ENCODE data around the gene U2SURP. TPM values are rescaled to one million over a fixed set of nuclear protein-coding genes. Genes with fewer than 3 reads are reported as not detected.

Gene U2SURP
- total and polyA plus RNA-seq, 4 experiments from 2014 or later: 97.6 to 137 (median 126) TPM

DNA sequence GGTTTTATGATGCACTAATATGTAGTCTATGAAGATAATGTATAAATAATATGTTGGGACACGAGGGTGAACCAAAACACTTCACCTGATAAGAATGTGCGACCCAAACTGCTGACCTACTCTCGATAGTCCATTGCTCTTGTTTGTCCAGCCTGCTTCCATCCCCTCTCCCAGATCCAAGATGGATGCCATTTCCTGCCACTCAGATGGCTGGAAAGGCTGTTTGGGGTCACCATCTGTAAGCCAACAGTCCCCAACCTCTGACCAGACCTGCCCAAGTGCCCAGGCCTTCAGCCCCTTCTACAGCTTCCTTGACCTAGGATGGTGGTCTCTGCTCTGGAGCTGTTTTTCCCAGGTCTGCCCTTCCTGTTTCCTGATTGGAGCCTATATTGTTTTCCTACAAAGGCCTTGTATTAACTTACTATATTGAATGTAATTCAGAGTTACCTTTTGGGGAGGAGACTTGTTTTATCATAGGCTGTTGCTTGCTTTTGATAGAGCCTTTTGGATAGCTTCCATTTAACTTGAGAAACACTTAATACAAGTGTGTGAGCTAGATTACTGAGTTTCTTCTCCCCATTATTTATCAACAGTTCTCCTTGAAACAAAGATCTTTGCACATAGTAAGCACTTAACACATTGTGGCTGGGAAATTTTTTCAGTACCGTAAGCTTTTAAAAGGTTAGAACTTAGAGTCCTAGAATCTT lies 32.9 kb upstream of the U2SURP start:
- POLR2A ChIA-PET (ENCODE audit: partially characterized antibody): no interaction called here
- H3K27ac ChIP-seq (ENCODE audit: low read depth, low read length): no peak overlapping the region
- no peaks in the 10 kb centered on the region for H3K4me1 ChIP-seq (ENCODE audit: insufficient read depth, low read length)
- H3K4me1 Mint-ChIP-seq: peaks cover 4 to 6% (median 4%) of the 10 kb centered on the region in 4 donors
- peaks cover 15% of the 10 kb centered on the region for H3K27me3 ChIP-seq (ENCODE audit: insufficient read depth, low read length)
- no peaks in the 10 kb centered on the region for H3K9me3 Mint-ChIP-seq
- intact Hi-C loops (cut with micrococcal nuclease): no loop called here
- no peak overlapping the region for H3K4me3 Mint-ChIP-seq
- peaks cover 20 to 33% of the 10 kb centered on the region in 2 donors for H3K27me3 Mint-ChIP-seq
- no peak overlapping the region for H3K27ac Mint-ChIP-seq
- no peaks in the 10 kb centered on the region for H3K9me3 ChIP-seq (ENCODE audit: control insufficient read depth in 1 of 2, low read length in 2 of 2)
- H3K4me3 ChIP-seq (ENCODE audit: low read length in 2 of 2): no peak overlapping the region
- peaks cover 0 to 6% of the 10 kb centered on the region in 2 donors for H3K36me3 Mint-ChIP-seq
- no peaks in the 10 kb centered on the region for H3K36me3 ChIP-seq (ENCODE audit: insufficient read depth, low read length)
- CTCF ChIA-PET (ENCODE audit: partially characterized antibody): no interaction called here
- DNase-seq: no peak

DNA sequence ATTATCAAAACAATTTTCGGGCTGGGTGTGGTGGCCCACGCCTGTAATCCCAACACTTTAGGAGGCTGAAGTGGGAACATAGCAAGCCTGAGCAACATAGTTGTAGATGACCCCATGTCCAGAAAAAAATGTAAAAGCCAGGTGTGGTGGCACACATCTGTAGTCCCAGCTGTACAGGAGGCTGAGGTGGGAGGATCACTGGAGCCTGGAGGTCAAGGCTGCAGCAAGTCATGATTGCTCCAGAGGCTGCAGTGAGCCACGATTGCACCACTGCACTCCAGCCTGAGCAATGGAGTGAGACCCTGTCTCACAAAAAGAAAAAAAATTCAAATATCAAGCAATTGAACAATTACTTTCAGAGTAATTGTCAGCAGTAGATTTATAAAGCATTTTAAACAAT lies 29.9 kb upstream of the U2SURP start:
- Mint-ChIP-seq H3K36me3 (no peaks in the 10 kb centered on the region), H3K4me3 (no peak overlapping the region), H3K27me3 (peaks cover 11 to 37% of the 10 kb centered on the region in 2 donors), H3K9me3 (no peaks in the 10 kb centered on the region), H3K4me1 (no peaks in the 10 kb centered on the region), H3K27ac (no peak overlapping the region)
- DNase-seq: no peak
- peaks cover 10% of the 10 kb centered on the region for H3K27me3 ChIP-seq (ENCODE audit: insufficient read depth, low read length)
- intact Hi-C loops (cut with micrococcal nuclease): no loop called here
- H3K9me3 ChIP-seq (ENCODE audit: control insufficient read depth in 1 of 2, low read length in 2 of 2): no peaks in the 10 kb centered on the region
- CTCF ChIA-PET (ENCODE audit: partially characterized antibody): no interaction called here
- no peak overlapping the region for H3K27ac ChIP-seq (ENCODE audit: low read depth, low read length)
- POLR2A ChIA-PET (ENCODE audit: partially characterized antibody): no interaction called here
- no peaks in the 10 kb centered on the region for H3K36me3 ChIP-seq (ENCODE audit: insufficient read depth, low read length)
- no peaks in the 10 kb centered on the region for H3K4me1 ChIP-seq (ENCODE audit: insufficient read depth, low read length)
- no peak overlapping the region for H3K4me3 ChIP-seq (ENCODE audit: low read length in 2 of 2)

DNA sequence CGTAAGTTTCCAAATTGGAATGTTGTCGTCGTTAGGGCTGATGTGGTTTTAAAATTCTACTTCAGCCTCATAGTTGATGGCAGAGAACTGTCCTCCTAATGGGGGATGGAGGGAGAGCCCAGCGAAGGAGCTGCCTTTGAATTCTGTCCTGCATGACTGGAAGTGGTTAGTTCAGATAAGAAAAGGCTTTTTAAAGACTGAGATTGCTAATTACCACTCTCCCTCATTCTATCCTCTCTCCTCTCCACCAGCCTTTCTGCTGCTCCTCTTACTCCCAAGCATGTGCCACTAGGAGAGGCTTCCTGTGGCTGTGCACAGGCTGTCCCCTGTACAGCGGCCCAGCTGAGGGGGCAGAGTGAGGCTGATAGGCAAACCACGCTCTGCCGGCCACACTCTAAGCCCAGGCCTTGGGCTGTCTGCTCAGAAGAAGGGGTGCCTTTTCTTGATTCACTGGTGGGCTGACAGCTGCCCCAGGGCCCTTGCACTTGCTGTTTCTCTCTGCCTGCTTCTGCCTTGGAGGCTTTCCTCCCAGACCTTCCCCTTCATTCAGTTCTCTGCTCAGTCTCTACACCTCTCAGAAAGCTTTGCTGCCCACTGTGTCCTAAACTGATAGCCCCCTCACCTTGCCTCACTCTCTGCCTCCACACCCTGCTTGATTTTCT lies 29.1 kb upstream of the U2SURP start:
- Histone ChIP-seq H3K4me3 (ENCODE audit: low read length in 2 of 2) (no peak overlapping the region), H3K27ac (ENCODE audit: low read depth, low read length) (no peak overlapping the region), H3K9me3 (ENCODE audit: control insufficient read depth in 1 of 2, low read length in 2 of 2) (no peaks in the 10 kb centered on the region), H3K4me1 (ENCODE audit: insufficient read depth, low read length) (no peaks in the 10 kb centered on the region), H3K27me3 (ENCODE audit: insufficient read depth, low read length) (peaks cover 10% of the 10 kb centered on the region), H3K36me3 (ENCODE audit: insufficient read depth, low read length) (no peaks in the 10 kb centered on the region)
- no peak for DNase-seq
- H3K4me1 Mint-ChIP-seq: no peaks in the 10 kb centered on the region
- no peak overlapping the region for H3K27ac Mint-ChIP-seq
- CTCF ChIA-PET (ENCODE audit: partially characterized antibody): no interaction called here
- H3K36me3 Mint-ChIP-seq: no peaks in the 10 kb centered on the region
- no peak overlapping the region for H3K4me3 Mint-ChIP-seq
- intact Hi-C loops (cut with micrococcal nuclease): no loop called here
- no peaks in the 10 kb centered on the region for H3K9me3 Mint-ChIP-seq
- POLR2A ChIA-PET (ENCODE audit: partially characterized antibody): no interaction called here
- peaks cover 11 to 39% of the 10 kb centered on the region in 2 donors for H3K27me3 Mint-ChIP-seq

DNA sequence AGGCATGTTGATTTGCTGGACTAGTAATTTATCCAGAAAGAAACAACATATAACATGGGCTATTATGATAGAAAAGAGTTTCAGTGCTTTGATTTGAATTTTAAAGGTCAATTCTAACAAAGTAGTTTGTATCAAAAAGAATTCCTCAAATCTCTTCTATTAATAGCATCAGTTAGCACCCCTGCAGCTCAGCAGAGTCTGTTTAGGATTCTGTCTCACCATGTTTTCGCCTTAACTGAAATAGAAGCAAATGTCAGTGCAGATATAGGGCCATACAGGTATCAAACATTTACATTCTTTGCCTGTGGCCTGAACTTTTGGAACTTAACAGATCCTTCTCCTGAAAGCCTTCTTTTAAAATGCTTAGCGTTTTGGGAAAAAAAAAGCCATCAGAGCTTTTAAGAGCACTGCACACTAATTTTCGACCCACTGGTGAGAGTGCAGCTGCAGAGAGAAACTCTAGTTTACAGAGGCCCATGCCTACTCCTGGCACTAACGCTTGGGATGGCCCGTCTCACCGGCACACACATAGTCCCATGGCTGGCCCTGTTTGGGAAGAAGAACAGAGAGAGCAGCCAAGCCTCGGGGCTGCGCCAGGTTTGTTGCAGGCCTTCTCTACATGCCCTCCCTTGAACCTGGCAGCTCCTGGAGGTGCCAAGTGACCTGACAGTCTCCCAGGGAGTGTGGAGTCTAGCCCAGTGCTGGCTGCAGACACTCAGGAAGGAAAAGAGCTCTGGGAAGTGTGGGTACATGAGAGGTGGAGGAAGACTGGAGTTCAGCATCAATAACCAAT lies 28.0 kb upstream of the U2SURP start:
- Mint-ChIP-seq H3K4me3 (no peak overlapping the region), H3K36me3 (no peaks in the 10 kb centered on the region), H3K4me1 (no peaks in the 10 kb centered on the region), H3K27me3 (peaks cover 12 to 35% of the 10 kb centered on the region in 2 donors), H3K9me3 (no peaks in the 10 kb centered on the region), H3K27ac (no peak overlapping the region)
- Histone ChIP-seq H3K9me3 (ENCODE audit: control insufficient read depth in 1 of 2, low read length in 2 of 2) (no peaks in the 10 kb centered on the region), H3K4me3 (ENCODE audit: low read length in 2 of 2) (no peak overlapping the region), H3K36me3 (ENCODE audit: insufficient read depth, low read length) (no peaks in the 10 kb centered on the region), H3K27ac (ENCODE audit: low read depth, low read length) (no peak overlapping the region), H3K27me3 (ENCODE audit: insufficient read depth, low read length) (peaks cover 10% of the 10 kb centered on the region), H3K4me1 (ENCODE audit: insufficient read depth, low read length) (no peaks in the 10 kb centered on the region)
- intact Hi-C loops (cut with micrococcal nuclease): no loop called here
- CTCF ChIA-PET (ENCODE audit: partially characterized antibody): interaction anchor here (2.2 kb wide), 1 partner anchor 11 kb away, joined by 7 read pairs; no protein-coding TSS in a partner anchor
- POLR2A ChIA-PET (ENCODE audit: partially characterized antibody): no interaction called here
- no peak for DNase-seq

DNA sequence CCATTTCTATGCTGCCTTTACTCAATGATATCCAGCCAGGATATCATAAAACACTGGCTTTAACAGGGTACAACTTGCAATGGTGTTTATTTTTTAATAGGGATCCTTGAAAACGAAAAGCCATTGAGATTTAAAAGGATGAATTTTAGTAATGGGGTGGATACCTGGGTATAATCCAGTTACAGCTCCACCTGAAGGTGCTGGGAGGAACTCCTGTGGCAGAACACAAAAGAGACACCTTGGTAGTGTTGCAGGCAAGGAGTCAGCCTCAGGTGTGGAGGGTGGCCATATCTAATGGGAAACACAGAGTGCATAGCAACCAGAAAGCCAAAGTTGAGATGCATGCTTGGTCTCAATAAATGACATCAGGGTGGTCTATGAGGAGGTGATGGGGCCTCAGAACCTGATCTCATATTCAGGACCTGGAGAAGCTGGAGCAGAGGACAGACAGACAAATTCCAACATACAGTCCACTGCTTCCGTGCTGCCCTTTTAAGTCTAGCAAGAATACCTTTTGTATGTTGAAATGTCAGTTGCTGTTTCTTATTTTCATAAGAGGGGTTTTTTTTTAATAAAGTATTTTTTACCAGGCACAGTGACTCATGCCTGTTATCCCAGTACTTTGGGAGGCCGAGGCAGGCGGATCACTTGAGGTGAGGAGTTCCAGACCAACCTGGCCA lies 25.9 kb upstream of the U2SURP start:
- DNase-seq: no peak
- peaks cover 7% of the 10 kb centered on the region for H3K27me3 ChIP-seq (ENCODE audit: insufficient read depth, low read length)
- no peaks in the 10 kb centered on the region for H3K36me3 ChIP-seq (ENCODE audit: insufficient read depth, low read length)
- H3K4me1 ChIP-seq (ENCODE audit: insufficient read depth, low read length): no peaks in the 10 kb centered on the region
- Mint-ChIP-seq H3K36me3 (no peaks in the 10 kb centered on the region), H3K27ac (no peak overlapping the region), H3K4me3 (no peak overlapping the region), H3K4me1 (no peaks in the 10 kb centered on the region), H3K9me3 (no peaks in the 10 kb centered on the region), H3K27me3 (peaks cover 14 to 36% of the 10 kb centered on the region in 2 donors)
- POLR2A ChIA-PET (ENCODE audit: partially characterized antibody): no interaction called here
- H3K27ac ChIP-seq (ENCODE audit: low read depth, low read length): no peak overlapping the region
- CTCF ChIA-PET (ENCODE audit: partially characterized antibody): no interaction called here
- intact Hi-C loops (cut with micrococcal nuclease): no loop called here
- no peaks in the 10 kb centered on the region for H3K9me3 ChIP-seq (ENCODE audit: control insufficient read depth in 1 of 2, low read length in 2 of 2)
- no peak overlapping the region for H3K4me3 ChIP-seq (ENCODE audit: low read length in 2 of 2)

DNA sequence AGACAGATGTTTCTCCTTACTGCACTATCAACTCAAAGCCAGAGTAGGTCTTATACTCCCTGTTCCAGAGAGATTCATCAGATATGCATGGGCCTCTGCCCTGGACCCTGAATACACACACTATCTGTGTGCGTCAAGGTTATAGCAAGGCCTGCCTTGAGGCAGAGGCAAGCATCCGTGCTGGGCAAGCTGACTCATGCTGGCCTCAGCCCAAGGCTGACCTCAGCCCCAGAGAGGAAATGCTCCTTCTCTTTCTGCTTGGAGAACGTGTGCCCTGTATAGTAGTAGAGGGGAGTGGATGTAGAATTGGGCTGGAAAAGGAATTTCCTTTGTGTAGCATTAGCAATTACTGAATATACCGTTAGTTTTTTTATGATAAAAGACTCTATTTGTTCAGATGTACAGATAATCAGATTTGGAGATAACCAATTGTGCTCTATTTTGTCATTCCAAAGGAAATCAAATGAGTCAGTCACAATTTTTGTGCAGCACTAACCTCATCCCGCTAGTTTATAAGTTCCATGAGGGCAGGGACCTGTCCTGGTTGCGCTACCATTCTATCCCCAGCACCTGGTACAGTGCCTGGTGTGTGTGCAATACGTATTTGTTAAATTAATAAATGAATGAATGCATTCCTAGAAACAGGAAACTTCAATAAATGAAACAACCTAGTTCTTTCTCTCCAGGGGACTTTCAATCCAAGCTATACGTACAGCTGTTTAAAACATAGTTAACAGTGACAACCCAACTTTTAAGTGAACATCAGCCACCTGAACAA lies 24.6 kb upstream of the U2SURP start:
- no peaks in the 10 kb centered on the region for H3K4me1 Mint-ChIP-seq
- no peak for DNase-seq
- intact Hi-C loops (cut with micrococcal nuclease): no loop called here
- no peaks in the 10 kb centered on the region for H3K9me3 ChIP-seq (ENCODE audit: control insufficient read depth in 1 of 2, low read length in 2 of 2)
- H3K27me3 ChIP-seq (ENCODE audit: insufficient read depth, low read length): peaks cover 1% of the 10 kb centered on the region
- H3K4me1 ChIP-seq (ENCODE audit: insufficient read depth, low read length): no peaks in the 10 kb centered on the region
- H3K27me3 Mint-ChIP-seq: peaks cover 12 to 34% of the 10 kb centered on the region in 2 donors
- H3K27ac Mint-ChIP-seq: no peak overlapping the region
- no peaks in the 10 kb centered on the region for H3K36me3 Mint-ChIP-seq
- H3K4me3 ChIP-seq (ENCODE audit: low read length in 2 of 2): no peak overlapping the region
- no peaks in the 10 kb centered on the region for H3K9me3 Mint-ChIP-seq
- H3K4me3 Mint-ChIP-seq: no peak overlapping the region
- CTCF ChIA-PET (ENCODE audit: partially characterized antibody): no interaction called here
- no peak overlapping the region for H3K27ac ChIP-seq (ENCODE audit: low read depth, low read length)
- H3K36me3 ChIP-seq (ENCODE audit: insufficient read depth, low read length): no peaks in the 10 kb centered on the region
- POLR2A ChIA-PET (ENCODE audit: partially characterized antibody): no interaction called here
